H9 (cell line): ENCODE measurements around the gene APC. TPM values are rescaled to one million over a fixed set of nuclear protein-coding genes. Genes with fewer than 3 reads are reported as not detected.

ENCODE experiments used
- DNase-seq: peaks from one replicate; pipeline ENCODE4 v3.0.0-alpha.2; 2017
- H2AFZ ChIP-seq: one replicate; pipeline ENCODE4 v1.6.1; 2013; ENCODE audit warnings: mild to moderate bottlenecking, low read length, control low read depth, moderate library complexity
- H2AK5ac ChIP-seq: 2 replicates; pipeline ENCODE4 v1.6.1; 2013; ENCODE audit warnings: low read length, control low read depth, mixed read lengths; ENCODE audit not compliant: insufficient read length
- H2BK120ac ChIP-seq: one replicate; pipeline ENCODE4 v1.6.1; 2013; ENCODE audit warnings: low read depth, mild to moderate bottlenecking, low read length, control low read depth, inconsistent platforms; ENCODE audit not compliant: poor library complexity, severe bottlenecking
- H2BK12ac ChIP-seq: 2 replicates; pipeline ENCODE4 v1.6.1; 2013; ENCODE audit warnings: low read length, control low read depth, mixed read lengths, low read depth; ENCODE audit not compliant: insufficient read length
- H2BK15ac ChIP-seq: 2 replicates; pipeline ENCODE4 v1.6.1; 2013; ENCODE audit warnings: low read depth, low read length, control low read depth
- H2BK20ac ChIP-seq: one replicate; pipeline ENCODE4 v1.6.1; 2013; ENCODE audit warnings: low read depth, mild to moderate bottlenecking, low read length, control low read depth, inconsistent platforms; ENCODE audit not compliant: poor library complexity, severe bottlenecking
- H2BK5ac ChIP-seq: 2 replicates; pipeline ENCODE4 v1.6.1; 2013; ENCODE audit warnings: low read length, control low read depth, mixed read lengths; ENCODE audit not compliant: insufficient read length
- H3K14ac ChIP-seq: 2 replicates; pipeline ENCODE4 v1.6.1; 2013; ENCODE audit warnings: low read length, control low read depth; ENCODE audit not compliant: insufficient read depth
- H3K18ac ChIP-seq: 2 replicates; pipeline ENCODE4 v1.6.1; 2013; ENCODE audit warnings: low read depth, mild to moderate bottlenecking, mixed read lengths, low read length, control low read depth; ENCODE audit not compliant: insufficient read length
- H3K23ac ChIP-seq: 2 replicates; pipeline ENCODE4 v1.6.1; 2013; ENCODE audit warnings: low read length, control low read depth, mixed read lengths, low read depth; ENCODE audit not compliant: insufficient read length
- H3K23me2 ChIP-seq: 2 replicates; pipeline ENCODE4 v1.6.1; 2013; ENCODE audit warnings: low read depth, mild to moderate bottlenecking, mixed read lengths, low read length, control low read depth; ENCODE audit not compliant: insufficient read length, poor library complexity, severe bottlenecking
- H3K27ac ChIP-seq: 2 replicates; pipeline ENCODE4 v1.5.1; 2013; ENCODE audit warnings: low read length, control low read depth, mixed read lengths, low read depth; ENCODE audit not compliant: insufficient read length
- H3K27me3 ChIP-seq: 2 replicates; pipeline ENCODE4 v1.6.1; 2013; ENCODE audit warnings: low read length, control low read depth, inconsistent platforms; ENCODE audit not compliant: insufficient read depth
- H3K4ac ChIP-seq: 2 replicates; pipeline ENCODE4 v1.6.1; 2013; ENCODE audit warnings: low read depth, mild to moderate bottlenecking, control low read depth, inconsistent platforms, low read length, moderate library complexity
- H3K4me1 ChIP-seq: 2 replicates; pipeline ENCODE4 v1.6.1; 2013; ENCODE audit warnings: low read length, control low read depth, inconsistent platforms; ENCODE audit not compliant: insufficient read depth
- H3K4me2 ChIP-seq: 2 replicates; pipeline ENCODE4 v1.6.1; 2013; ENCODE audit warnings: low read length, control low read depth, mixed read lengths; ENCODE audit not compliant: insufficient read length, insufficient read depth
- H3K56ac ChIP-seq: 2 replicates; pipeline ENCODE4 v1.6.1; 2013; ENCODE audit warnings: low read depth, mild to moderate bottlenecking, mixed read lengths, low read length, control low read depth; ENCODE audit not compliant: insufficient read length
- H3K79me1 ChIP-seq: 2 replicates; pipeline ENCODE4 v1.6.1; 2013; ENCODE audit warnings: low read depth, mild to moderate bottlenecking, moderate library complexity, low read length, control low read depth, inconsistent platforms; ENCODE audit not compliant: insufficient read depth, poor library complexity, severe bottlenecking
- H3K79me2 ChIP-seq: 2 replicates; pipeline ENCODE4 v1.6.1; 2013; ENCODE audit warnings: low read length, control low read depth, inconsistent platforms; ENCODE audit not compliant: insufficient read depth
- H3K9ac ChIP-seq: 2 replicates; pipeline ENCODE4 v1.6.1; 2013; ENCODE audit warnings: low read length, control low read depth, mixed read lengths; ENCODE audit not compliant: insufficient read length; ENCODE audit errors: extremely low read depth
- H3K9me3 ChIP-seq: one replicate; pipeline ENCODE4 v1.6.1; 2013; ENCODE audit warnings: low read depth, low read length, inconsistent platforms; ENCODE audit not compliant: control insufficient read depth
- H3T11ph ChIP-seq: one replicate; pipeline ENCODE4 v1.6.1; 2013; ENCODE audit warnings: mild to moderate bottlenecking, low read length, control low read depth, inconsistent platforms
- H4K20me1 ChIP-seq: one replicate; pipeline ENCODE4 v1.6.1; 2013; ENCODE audit not compliant: control insufficient read depth, insufficient read length, insufficient read depth
- H4K5ac ChIP-seq: 2 replicates; pipeline ENCODE4 v1.6.1; 2013; ENCODE audit warnings: low read depth, mild to moderate bottlenecking, mixed read lengths, low read length, control low read depth; ENCODE audit not compliant: insufficient read length
- H4K8ac ChIP-seq: replicated peaks from 2 replicates; pipeline ENCODE4 v1.6.1; 2013; ENCODE audit warnings: low read length, control low read depth, mixed read lengths, low read depth; ENCODE audit not compliant: insufficient read length
- H4K91ac ChIP-seq: 2 replicates; pipeline ENCODE4 v1.6.1; 2013; ENCODE audit warnings: low read depth, mild to moderate bottlenecking, moderate library complexity, mixed read lengths, low read length, control low read depth; ENCODE audit not compliant: insufficient read length
- H3K27ac Mint-ChIP-seq, 3 experiments: 2 replicates in 2 of 3; 3 replicates in 1 of 3; pipeline ENCODE4 v1.8.0; 2020 to 2021; ENCODE audit warnings: mixed read lengths in 3 of 3, mild to moderate bottlenecking in 1 of 3, moderate library complexity in 1 of 3
- H3K27me3 Mint-ChIP-seq: 2 replicates; pipeline ENCODE4 v1.8.0; 2021; ENCODE audit warnings: low read depth, mild to moderate bottlenecking, moderate library complexity, mixed read lengths
- H3K36me3 Mint-ChIP-seq, 3 experiments: 2 replicates in 2 of 3; 3 replicates in 1 of 3; pipeline ENCODE4 v1.8.0; 2020 to 2021; ENCODE audit warnings: low read depth in 3 of 3, mixed read lengths in 3 of 3; ENCODE audit not compliant: insufficient read depth in 1 of 3
- H3K4me1 Mint-ChIP-seq, 2 experiments: 2 replicates each; pipeline ENCODE4 v1.8.0; 2020; ENCODE audit warnings: mixed read lengths in 2 of 2
- H3K4me3 Mint-ChIP-seq, 2 experiments: 2 replicates in 1 of 2; 3 replicates in 1 of 2; pipeline ENCODE4 v1.8.0; 2020 to 2021; ENCODE audit warnings: mild to moderate bottlenecking in 2 of 2, mixed read lengths in 2 of 2, moderate library complexity in 1 of 2
- H3K9me3 Mint-ChIP-seq, 2 experiments: 2 replicates in 1 of 2; 3 replicates in 1 of 2; pipeline ENCODE4 v1.8.0; 2020; ENCODE audit warnings: mild to moderate bottlenecking in 2 of 2, mixed read lengths in 2 of 2, moderate library complexity in 1 of 2
- WGBS: extraction: QIAGEN DNeasy Blood & Tissue Kit; methylation state at CpG from one replicate; pipeline ENCODE4 v1.1.7; 2013; ENCODE audit warnings: missing lambda C conversion rate, low lambda C conversion rate, mixed read lengths; ENCODE audit not compliant: insufficient read length; ENCODE audit errors: extremely low coverage; 5-methylcytosine and 5-hydroxymethylcytosine counted together
- total RNA-seq: library from RNA; stranded (reverse); gene quantifications from 2 replicates; pipeline ENCODE4 v1.2.1, GENCODE V29; 2021
- TF ChIP-seq, protein P1 (sequence below): fragments of 200-600 bp; sonication (generic); conservative IDR thresholded peaks from 3 replicates; pipeline ENCODE4 v1.8.0; 2021; ENCODE audit warnings: antibody characterized with exemption, mild to moderate bottlenecking

The APC gene
- total RNA-seq, 1 experiment from 2014 or later: 29.3 TPM

GRCh38 chr5:112833971-112834370 is 96.3 kb downstream of the APC start:
- no peaks in the 10 kb centered on the region for H3K27me3 ChIP-seq
- H3K4me3 Mint-ChIP-seq: no peak overlapping the region
- H2BK20ac ChIP-seq: no peak overlapping the region
- H2BK5ac ChIP-seq: no peak overlapping the region
- no peaks in the 10 kb centered on the region for H3K9me3 ChIP-seq
- no peak overlapping the region for H4K91ac ChIP-seq
- H4K20me1 ChIP-seq: no peaks in the 10 kb centered on the region
- H3K4me1 ChIP-seq: no peaks in the 10 kb centered on the region
- no peak overlapping the region for H3K14ac ChIP-seq
- no peak overlapping the region for H4K8ac ChIP-seq
- no peak overlapping the region for H2AFZ ChIP-seq
- H3K18ac ChIP-seq: no peak overlapping the region
- no peak for DNase-seq
- H3K27ac ChIP-seq: no peak overlapping the region
- no peaks in the 10 kb centered on the region for H3K23me2 ChIP-seq
- H3K56ac ChIP-seq: no peak overlapping the region
- H2BK12ac ChIP-seq: no peak overlapping the region
- H3K23ac ChIP-seq: no peak overlapping the region
- H3K27ac Mint-ChIP-seq: no peak overlapping the region
- no peaks in the 10 kb centered on the region for H3K79me2 ChIP-seq
- H3K36me3 Mint-ChIP-seq: peaks cover 35 to 46% (median 44%) of the 10 kb centered on the region in 3 experiments; a peak in 6 of 7 replicates
- no peak overlapping the region for H2BK15ac ChIP-seq
- H4K5ac ChIP-seq: no peak overlapping the region
- H3K27me3 Mint-ChIP-seq: no peaks in the 10 kb centered on the region
- no peaks in the 10 kb centered on the region for H3K9me3 Mint-ChIP-seq
- H3K4ac ChIP-seq: no peak overlapping the region
- no peak overlapping the region for H2BK120ac ChIP-seq
- H3K4me1 Mint-ChIP-seq: no peaks in the 10 kb centered on the region
- H3K79me1 ChIP-seq: no peaks in the 10 kb centered on the region
- no peak overlapping the region for H3K9ac ChIP-seq
- no peak overlapping the region for H3K4me2 ChIP-seq
- no peak overlapping the region for H2AK5ac ChIP-seq
- TF ChIP-seq, protein P1, sequence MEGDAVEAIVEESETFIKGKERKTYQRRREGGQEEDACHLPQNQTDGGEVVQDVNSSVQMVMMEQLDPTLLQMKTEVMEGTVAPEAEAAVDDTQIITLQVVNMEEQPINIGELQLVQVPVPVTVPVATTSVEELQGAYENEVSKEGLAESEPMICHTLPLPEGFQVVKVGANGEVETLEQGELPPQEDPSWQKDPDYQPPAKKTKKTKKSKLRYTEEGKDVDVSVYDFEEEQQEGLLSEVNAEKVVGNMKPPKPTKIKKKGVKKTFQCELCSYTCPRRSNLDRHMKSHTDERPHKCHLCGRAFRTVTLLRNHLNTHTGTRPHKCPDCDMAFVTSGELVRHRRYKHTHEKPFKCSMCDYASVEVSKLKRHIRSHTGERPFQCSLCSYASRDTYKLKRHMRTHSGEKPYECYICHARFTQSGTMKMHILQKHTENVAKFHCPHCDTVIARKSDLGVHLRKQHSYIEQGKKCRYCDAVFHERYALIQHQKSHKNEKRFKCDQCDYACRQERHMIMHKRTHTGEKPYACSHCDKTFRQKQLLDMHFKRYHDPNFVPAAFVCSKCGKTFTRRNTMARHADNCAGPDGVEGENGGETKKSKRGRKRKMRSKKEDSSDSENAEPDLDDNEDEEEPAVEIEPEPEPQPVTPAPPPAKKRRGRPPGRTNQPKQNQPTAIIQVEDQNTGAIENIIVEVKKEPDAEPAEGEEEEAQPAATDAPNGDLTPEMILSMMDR: no peak
- H3T11ph ChIP-seq: no peak overlapping the region
- no CpG with 5 or more reads among the region's 13 CpGs for WGBS
